NK-92 treated with Interleukin-12 subunit alpha and Interleukin-12 subunit beta, amount 100 ng/mL, for 24 hours (cell line): ENCODE results near the gene GOLGA6C.
"Not testable (repeated sequence)": the region's sequence is repeated elsewhere in the genome, so short reads cannot be mapped to it uniquely, and the experiment has no call there.

ENCODE experiments used
- DNase-seq: peaks from one replicate; lab custom pipeline; 2025; lab: John Stamatoyannopoulos, UW

GOLGA6C gene

GRCh38 chr15:75258034-75258433 is at the start of gene GOLGA6C:
GOLGA6C (plus strand) TSS chr15:75258334; CDS start chr15:75258599, 265 bp downstream.
- DNase-seq = not testable (repeated sequence)

- no peak for DNase-seq
Observed at GRCh38 chr15:75208501-75209288, 49.4 kb upstream of the GOLGA6C start.

GRCh38 chr15:75209289-75209676 is 48.9 kb upstream of the GOLGA6C start:
- no peak for DNase-seq

GRCh38 chr15:75210811-75211230 is 47.3 kb upstream of the GOLGA6C start:
- no peak for DNase-seq

- no peak for DNase-seq
Observed at GRCh38 chr15:75211436-75212199, 46.5 kb upstream of the GOLGA6C start.

GRCh38 chr15:75212200-75212858 is 45.8 kb upstream of the GOLGA6C start:
- DNase-seq = no peak

GRCh38 chr15:75213212-75213767 is 44.8 kb upstream of the GOLGA6C start:
- DNase-seq = no peak

- DNase-seq = no peak
Observed at GRCh38 chr15:75213768-75214221, 44.3 kb upstream of the GOLGA6C start.

GRCh38 chr15:75214293-75215096 is 43.6 kb upstream of the GOLGA6C start:
- no peak for DNase-seq

GRCh38 chr15:75215107-75216004 is 42.8 kb upstream of the GOLGA6C start:
- DNase-seq = no peak

- DNase-seq = no peak
Observed at GRCh38 chr15:75217012-75217411, 41.1 kb upstream of the GOLGA6C start.

GRCh38 chr15:75217574-75217973 is 40.6 kb upstream of the GOLGA6C start:
- DNase-seq = not testable (repeated sequence)

GRCh38 chr15:75219507-75219929 is 38.6 kb upstream of the GOLGA6C start:
- not testable (repeated sequence) for DNase-seq

GRCh38 chr15:75223688-75224087 is 34.4 kb upstream of the GOLGA6C start:
- no peak for DNase-seq

GRCh38 chr15:75224281-75224680 is 33.9 kb upstream of the GOLGA6C start:
- DNase-seq = no peak

- DNase-seq = not testable (repeated sequence)
Observed at GRCh38 chr15:75225102-75225836, 32.9 kb upstream of the GOLGA6C start.

- DNase-seq = no peak
Observed at GRCh38 chr15:75225951-75226732, 32.0 kb upstream of the GOLGA6C start.

GRCh38 chr15:75227112-75227511 is 31.0 kb upstream of the GOLGA6C start:
- DNase-seq = not testable (repeated sequence)
